ENCODE data around the gene DNAJC1. TPM values are rescaled to one million over a fixed set of nuclear protein-coding genes. Genes with fewer than 3 reads are reported as not detected.
A peak's percentile ranks its signal among the peaks of the same experiment; 100 is the strongest.
"Not testable (repeated sequence)": the region's sequence is repeated elsewhere in the genome, so short reads cannot be mapped to it uniquely, and the experiment has no call there.

DNAJC1 gene, protein sequence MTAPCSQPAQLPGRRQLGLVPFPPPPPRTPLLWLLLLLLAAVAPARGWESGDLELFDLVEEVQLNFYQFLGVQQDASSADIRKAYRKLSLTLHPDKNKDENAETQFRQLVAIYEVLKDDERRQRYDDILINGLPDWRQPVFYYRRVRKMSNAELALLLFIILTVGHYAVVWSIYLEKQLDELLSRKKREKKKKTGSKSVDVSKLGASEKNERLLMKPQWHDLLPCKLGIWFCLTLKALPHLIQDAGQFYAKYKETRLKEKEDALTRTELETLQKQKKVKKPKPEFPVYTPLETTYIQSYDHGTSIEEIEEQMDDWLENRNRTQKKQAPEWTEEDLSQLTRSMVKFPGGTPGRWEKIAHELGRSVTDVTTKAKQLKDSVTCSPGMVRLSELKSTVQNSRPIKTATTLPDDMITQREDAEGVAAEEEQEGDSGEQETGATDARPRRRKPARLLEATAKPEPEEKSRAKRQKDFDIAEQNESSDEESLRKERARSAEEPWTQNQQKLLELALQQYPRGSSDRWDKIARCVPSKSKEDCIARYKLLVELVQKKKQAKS
- 29.5 TPM for polyA plus RNA-seq (ENCODE audit: insufficient read length)
- long read RNA-seq, donor 1, partial matches to known transcripts: 119 of 123 reads
- long read RNA-seq, donor 1, other reads (novel, unspliced or antisense): 0 of 123 reads
- long read RNA-seq, donor 2, transcript DNAJC1-202 (12 exons, 2,106 nt): major isoform, 7 of 54 reads
- long read RNA-seq, donor 2, partial matches to known transcripts: 47 of 54 reads
- long read RNA-seq, donor 2, other reads (novel, unspliced or antisense): 0 of 54 reads
- long read RNA-seq, donor 3, transcript DNAJC1-202 (12 exons, 2,106 nt): major isoform, 6 of 59 reads
- long read RNA-seq, donor 3, partial matches to known transcripts: 53 of 59 reads
- long read RNA-seq, donor 3, other reads (novel, unspliced or antisense): 0 of 59 reads
- long read RNA-seq, donor 4, partial matches to known transcripts: 11 of 11 reads
- long read RNA-seq, donor 4, other reads (novel, unspliced or antisense): 0 of 11 reads
- long read RNA-seq, donor 5, transcript DNAJC1-202 (12 exons, 2,106 nt): major isoform, 10 of 107 reads
- long read RNA-seq, donor 5, partial matches to known transcripts: 96 of 107 reads
- long read RNA-seq, donor 5, other reads (novel, unspliced or antisense): 0 of 107 reads
- long read RNA-seq, donor 6, partial matches to known transcripts: 91 of 94 reads
- long read RNA-seq, donor 6, other reads (novel, unspliced or antisense): 0 of 94 reads
- long read RNA-seq, donor 7, transcript DNAJC1-202 (12 exons, 2,106 nt): major isoform, 5 of 37 reads
- long read RNA-seq, donor 7, partial matches to known transcripts: 32 of 37 reads
- long read RNA-seq, donor 7, other reads (novel, unspliced or antisense): 0 of 37 reads
- long read RNA-seq, donor 8, partial matches to known transcripts: 28 of 31 reads
- long read RNA-seq, donor 8, other reads (novel, unspliced or antisense): 0 of 31 reads

DNA sequence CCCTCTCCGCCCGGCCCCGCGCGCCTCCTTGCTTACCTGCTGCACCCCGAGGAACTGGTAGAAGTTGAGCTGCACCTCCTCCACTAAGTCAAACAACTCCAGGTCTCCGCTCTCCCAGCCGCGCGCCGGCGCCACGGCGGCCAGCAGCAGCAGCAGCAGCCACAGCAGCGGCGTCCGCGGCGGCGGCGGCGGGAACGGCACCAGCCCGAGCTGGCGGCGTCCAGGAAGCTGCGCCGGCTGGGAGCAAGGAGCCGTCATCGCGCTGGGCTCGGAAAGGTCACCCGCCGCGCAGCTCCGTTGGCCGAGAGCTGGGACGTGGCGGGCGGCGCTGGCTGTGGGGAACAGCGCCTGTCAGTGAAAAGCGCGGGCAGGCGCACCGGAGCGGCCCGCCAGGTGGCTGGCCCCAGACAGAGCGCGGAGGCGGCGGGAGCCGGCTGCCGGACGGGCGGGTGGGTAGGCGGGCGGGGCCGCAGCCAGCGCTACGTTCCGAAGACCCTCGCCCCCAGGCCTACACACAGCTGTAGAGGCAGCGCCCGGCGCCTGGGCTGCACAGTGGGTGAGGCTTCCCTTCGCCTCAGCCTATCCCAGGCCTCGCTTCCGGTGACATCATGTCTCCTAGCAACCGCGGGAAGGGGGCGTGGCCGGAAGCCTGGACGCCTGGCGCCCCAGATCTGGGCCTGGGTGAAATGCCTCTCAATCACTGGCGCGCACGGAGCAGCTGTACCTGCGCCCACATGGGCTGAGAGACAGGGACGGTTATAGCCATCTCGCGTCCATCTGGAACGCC is at the start of gene DNAJC1:
Gene DNAJC1, minus strand, starts transcription at position 554 of the 787 bp plus-strand sequence. Its CDS starts 296 bp downstream, at position 258.
- DNase-seq: peak; percentile 99

DNA sequence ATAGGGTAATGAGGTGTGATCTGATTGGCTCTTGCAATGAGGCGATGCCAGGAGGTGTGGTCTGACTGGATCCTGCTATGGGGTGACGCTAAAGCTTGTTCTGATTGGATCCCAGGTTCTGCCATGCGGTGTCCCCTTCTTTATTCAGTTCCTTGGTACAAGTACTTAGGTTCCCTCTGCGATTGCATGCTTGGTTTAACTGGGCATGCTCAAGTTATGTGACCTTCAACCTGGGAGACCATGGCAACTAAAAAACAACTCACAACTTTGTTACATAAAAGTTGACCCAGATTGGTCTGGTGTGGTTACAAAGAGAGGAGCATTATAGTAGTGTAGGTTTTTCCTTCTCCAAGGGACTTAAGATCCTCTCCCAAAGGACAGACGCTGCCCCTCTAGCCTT is 49.5 kb upstream of the DNAJC1 start:
- DNase-seq: peak; percentile 14

- no peak for DNase-seq
Measured at GRCh38 chr10:22049635-22050034, 46.1 kb upstream of the DNAJC1 start.

DNA sequence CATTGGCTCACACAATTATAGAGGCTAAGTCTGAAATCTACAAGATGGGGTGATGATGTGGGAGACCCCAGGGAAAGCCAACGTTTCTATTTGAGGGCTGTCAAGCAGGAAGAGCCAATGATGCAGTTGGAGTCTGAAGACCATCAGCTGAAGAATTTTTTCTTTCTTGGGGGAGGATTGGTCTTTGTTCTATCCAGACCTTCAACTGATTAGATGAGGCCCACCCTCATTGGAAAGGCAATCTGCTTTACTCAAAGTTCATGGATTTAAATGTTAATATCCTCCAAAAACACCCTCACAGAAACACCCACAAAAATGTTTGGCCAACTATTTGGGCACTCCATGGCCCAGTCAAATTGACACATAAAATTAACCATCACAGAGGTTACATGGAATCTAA is 44.3 kb upstream of the DNAJC1 start:
- DNase-seq: no peak

DNA sequence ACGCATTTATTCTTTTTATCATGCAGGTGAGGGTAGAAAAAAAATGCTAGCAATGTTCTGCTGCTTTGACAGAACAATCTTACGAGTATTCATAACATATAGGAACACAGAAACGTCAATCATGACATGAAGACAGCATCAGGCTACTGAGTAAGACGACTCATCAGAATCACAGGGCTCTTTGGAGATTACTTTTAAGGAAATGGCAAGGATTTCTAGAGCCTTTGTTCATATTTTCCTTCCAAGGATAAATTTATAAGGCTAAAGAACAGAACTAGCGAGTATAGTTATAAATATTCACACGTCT is 39.8 kb upstream of the DNAJC1 start:
- no peak for DNase-seq

GRCh38 chr10:22042557-22043326 is 39.2 kb upstream of the DNAJC1 start:
- DNase-seq: no peak

DNA sequence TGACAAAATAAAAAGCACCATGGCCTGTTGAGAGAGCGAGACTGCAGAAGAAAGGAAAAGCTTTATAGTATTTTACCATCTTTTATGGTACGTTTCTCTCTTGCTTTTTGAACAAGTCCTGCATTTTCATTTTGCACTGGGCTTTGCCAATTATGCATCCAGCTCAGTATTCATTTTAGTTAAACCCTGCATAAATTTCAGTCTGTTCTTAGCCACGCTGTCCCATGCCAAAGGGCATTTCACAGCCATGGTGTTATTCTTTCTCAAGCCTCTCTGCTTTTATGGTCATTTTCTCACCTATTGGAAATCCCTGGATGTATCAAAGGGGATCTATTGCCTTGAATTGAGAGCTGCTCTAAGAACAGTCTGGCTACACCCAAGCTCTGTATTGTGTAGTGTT is 30.8 kb upstream of the DNAJC1 start:
- no peak for DNase-seq

- not testable (repeated sequence) for DNase-seq
Measured at GRCh38 chr10:22032268-22032667, 28.7 kb upstream of the DNAJC1 start.

GRCh38 chr10:22030421-22030820 is 26.9 kb upstream of the DNAJC1 start:
- DNase-seq: no peak

GRCh38 chr10:22029445-22030236 is 26.1 kb upstream of the DNAJC1 start:
- DNase-seq: no peak

DNA sequence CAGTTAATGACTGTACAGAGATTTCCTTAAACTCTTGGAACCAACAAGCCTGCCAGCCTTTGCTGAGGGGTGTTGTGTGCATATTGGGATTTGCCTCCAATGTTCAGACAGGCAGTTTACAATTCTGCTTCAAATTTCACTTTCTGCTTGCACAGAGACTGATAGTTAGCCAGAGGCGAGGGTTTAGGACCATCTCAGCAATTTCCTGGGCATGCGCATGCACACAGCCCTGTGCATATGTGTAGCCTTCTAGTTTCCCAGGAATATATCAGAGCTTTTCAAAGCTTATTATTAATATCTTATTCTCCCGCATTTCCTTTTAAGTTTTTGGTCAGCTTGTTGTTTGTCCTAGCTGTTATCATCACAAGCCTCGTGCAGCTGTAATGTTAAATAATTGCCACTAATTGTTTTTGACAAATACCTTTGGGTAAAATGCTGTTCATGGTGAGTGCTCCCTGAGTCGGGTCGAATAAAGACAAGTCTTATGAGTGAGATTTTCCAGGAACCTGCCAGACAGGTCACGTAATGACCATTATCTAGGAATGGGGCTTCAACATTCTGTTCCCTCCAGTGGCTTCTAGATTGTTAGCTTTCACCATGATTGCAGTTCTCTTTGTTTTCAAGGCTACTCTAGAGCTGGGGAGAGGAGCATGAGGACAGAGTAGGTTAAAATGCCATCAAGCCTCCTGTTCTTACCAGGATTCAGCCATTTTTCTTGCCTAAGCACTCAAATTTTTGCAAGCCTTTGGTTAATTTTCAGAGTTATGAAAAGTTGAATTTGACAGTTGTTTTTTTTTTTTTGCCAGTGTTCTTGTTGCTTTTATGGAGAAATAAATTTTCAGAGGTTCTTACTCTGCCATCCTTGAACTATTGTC is 24.1 kb upstream of the DNAJC1 start:
- no peak for DNase-seq

- no peak for DNase-seq
Measured at GRCh38 chr10:22026287-22026686, 22.8 kb upstream of the DNAJC1 start.

- DNase-seq: no peak
Measured at GRCh38 chr10:22023508-22023907, 20.0 kb upstream of the DNAJC1 start.

DNA sequence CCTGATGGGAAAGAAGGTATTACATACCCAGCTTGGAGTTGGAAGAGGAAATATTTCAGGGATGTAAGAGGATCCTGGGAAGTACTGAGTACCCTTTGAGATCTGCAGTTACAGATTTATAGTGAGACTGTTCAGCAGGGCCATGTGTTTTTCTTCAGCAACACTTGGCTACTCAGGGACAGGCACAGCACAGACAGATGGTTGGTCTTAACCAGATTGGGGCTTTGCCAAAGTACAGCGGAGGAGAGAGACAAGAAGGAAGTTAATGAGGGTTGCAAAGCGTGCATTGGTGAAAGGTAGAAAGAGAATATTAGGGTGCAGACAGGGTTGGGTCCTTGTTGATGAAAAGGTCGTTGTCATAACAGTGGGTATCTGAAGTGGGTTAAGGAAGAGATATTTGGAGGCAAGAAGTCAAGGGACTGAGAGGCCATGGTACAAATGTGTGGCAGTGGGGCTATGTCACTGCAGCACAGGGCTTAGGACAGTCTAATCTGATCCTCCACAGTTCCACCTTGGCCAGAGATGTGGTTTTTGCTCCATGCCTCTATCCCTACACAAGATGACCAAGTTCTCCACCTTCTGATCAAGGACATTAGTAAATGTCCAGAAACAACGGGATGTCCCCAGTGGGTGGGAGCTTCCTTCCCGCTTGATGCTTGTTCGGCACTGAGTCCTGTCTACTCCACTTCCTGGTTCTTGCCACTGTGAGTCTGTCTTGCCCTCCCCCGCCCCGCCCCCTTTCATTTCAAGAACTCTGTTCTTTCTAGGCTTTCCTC is 18.9 kb upstream of the DNAJC1 start:
- DNase-seq: peak; percentile 29

DNA sequence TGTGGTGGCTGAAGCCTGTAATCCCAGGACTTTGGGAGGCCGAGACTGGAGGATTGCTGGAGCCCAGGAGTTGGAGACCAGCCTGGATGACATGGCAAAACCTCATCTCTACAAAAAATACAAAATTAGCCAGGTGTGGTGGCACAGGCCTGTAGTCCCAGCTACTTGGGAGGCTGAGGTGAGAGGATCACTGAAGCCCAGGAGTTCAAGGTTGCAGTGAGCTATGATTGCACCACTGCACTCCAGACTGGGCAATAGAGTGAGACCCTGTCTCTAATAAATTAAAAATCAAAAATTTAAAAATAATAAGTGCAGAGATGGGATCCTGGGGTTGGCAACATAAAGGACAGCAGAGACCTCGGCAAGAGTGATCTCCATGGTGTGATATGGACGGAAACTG is 17.6 kb upstream of the DNAJC1 start:
- not testable (repeated sequence) for DNase-seq

GRCh38 chr10:22017283-22018020 is 13.9 kb upstream of the DNAJC1 start:
- DNase-seq: no peak

Data from left kidney (tissue), 8 donors.